Activated effector memory CD4-positive, alpha-beta T cell treated with anti-CD3 and anti-CD28 coated beads, Interleukin-2, amount 50 U/mL, for 16 hours (primary cell): ENCODE measurements around the gene SMARCAD1.
"Not testable (repeated sequence)": the region's sequence is repeated elsewhere in the genome, so short reads cannot be mapped to it uniquely, and the experiment has no call there.

Experiments used
- DNase-seq: peaks from one replicate; pipeline ENCODE4 v3.0.0-alpha.2; 2020

SMARCAD1 gene

DNA sequence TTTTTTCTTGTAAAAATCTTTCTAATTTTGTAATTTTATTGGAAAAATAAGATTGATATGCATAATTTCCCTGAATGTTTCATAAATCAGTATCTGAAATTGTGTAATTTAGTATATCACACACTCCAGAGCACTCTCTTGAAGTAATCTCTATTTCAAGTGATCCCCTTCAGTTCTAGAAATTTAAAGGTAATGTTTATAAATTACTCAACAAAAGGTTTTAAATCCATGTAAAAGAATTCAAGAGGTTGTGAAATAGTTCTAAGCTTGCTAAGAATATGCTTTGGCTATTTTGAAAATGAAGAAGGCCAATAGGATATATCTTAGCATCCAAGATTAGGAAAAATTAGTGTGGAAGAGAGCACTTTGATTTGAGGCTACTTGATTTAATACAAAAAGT, 28.2 kb downstream of the SMARCAD1 start:
- no peak for DNase-seq

DNA sequence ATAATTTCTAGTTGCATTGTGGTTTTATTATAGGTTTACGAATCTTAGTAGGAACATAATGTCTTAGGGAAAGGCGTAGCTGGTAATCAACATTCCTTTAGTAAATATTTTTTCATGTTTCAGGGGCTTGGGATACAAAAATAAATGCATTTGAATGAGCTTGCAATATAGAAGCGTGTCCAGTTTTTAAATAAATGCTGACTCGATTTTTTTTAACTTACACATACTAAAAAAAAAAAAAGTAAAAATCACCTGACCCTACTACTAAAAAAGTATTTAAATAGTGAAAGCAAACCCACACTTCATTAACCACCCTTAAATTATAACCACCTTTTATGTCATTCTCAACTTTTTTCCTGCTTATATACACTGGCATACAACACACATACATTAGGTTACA, 29.6 kb downstream of the SMARCAD1 start:
- no peak for DNase-seq

DNA sequence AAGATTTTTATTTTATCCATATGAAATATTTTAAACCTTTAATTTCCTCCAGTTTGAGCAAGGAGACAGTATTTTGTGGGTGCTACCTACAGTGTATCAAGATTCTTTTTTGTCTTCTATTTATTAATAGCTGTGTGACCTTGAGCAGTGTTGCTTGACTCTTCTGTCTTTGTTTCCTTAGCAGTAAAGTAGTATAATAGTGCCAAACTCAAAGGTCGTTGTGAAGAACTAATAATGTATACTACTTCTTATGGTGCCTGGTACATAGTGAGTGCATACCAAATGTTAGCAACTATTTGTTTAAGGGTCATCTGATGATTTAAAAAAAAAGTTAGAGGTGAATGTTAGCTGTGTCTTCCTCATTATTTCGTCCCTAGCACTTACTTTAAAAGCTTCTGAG, 30.5 kb downstream of the SMARCAD1 start:
- no peak for DNase-seq

DNA sequence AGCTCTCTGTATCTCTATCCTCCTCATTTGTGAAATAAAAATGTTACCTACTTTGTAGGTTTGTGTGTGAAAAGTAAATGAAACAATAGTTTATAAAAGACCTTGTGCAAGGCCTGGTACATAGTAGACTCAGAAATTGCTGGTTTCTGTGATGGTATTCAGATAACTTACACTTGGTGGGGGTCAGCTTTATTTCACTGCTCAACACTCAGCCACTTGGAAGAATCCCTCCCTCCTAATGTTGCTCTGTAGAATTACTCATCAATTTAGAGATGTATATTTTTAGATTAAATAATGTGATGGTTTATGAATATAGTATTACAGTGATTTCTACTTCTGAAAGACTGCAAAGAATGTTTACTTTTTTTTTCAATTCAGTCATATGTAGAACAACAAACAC, 32.7 kb downstream of the SMARCAD1 start:
- no peak for DNase-seq

DNA sequence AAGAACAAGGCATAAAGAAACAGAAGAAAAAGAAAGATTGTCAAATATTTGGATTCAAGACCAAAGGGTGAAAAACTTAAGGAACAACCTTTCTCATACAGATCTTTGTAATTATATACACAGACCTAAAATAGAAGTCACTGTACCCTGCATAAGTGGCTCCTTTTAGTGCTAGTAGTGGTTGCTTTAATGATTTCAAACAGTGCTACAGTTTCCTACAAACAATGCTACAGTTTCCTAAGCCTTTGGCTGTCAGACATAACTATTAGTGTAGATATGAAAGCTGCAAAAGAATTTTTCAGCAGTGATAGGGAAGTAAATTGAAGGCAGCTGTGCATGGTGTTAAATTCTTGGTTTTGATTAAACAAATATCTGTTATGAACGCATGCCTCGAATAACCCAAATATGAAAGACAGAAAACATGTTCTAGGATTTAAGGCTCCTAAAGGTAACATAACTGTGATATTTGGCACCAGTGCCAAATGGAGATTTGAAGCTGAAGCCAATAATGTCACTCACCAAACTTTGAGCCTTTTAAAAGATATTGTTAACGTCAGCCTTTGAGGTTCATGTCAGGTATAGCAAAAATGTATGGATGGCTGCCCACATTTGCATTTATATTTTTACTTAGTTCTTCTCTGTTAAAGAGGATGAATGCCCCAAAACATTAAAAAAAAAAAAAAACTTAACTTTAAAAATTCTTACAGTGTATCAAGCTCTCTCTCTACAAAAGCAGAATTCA, 36.6 kb downstream of the SMARCAD1 start:
- DNase-seq = no peak

DNA sequence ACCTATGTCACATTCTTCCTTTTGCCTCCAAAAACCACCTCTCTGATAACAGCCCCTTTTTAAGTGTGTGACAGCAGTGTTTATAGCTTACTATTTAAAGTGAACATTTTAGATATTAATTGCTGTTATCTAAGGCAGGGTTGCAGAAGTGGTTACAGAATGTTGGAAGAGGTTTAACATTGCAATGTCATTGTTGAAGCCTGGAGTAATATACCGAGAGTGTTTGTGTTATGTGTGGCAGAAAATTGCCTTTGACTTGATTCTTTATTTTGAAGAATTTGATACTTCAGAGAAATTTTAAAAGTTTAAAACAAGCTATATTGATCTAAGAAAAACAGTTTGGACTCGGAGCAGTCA, 37.1 kb downstream of the SMARCAD1 start:
- no peak for DNase-seq

DNA sequence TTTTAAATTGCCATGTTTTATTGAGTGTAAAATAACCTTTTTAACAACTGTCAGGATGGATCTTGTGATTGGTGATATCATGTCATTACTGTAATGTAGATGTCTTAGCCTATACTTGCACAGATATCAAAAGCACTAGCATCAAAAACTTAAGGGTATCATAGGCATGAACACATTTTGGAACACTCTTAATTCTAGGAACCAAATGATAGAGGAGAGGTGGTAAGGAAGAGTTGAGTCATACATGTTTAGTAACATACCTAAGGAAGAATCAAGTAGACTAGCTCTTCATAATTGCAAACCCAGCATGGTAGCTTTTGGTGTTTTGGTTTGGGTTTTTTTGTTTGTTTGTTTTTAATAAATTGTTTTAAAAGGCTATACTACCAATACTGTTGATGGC, 43.4 kb downstream of the SMARCAD1 start:
- DNase-seq = no peak

DNA sequence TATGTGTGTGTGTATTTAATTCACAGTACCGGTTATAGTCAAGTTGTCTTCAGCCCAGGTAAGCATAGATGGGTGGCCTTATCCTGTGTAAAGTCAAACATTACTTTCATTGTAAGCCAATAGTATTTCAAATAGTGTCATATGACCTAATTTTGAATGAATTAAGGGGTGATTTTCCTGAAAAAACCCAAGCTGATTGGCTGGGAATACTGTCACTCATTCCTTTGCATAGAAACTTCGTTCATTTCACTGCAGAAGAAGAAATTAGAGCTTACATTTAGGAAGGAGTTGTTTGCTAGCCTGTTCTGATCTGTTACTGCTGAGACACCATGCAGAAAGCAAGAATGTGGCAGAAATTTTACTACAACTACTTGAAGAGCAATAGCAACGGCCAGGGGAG, 45.4 kb downstream of the SMARCAD1 start:
- DNase-seq = no peak

DNA sequence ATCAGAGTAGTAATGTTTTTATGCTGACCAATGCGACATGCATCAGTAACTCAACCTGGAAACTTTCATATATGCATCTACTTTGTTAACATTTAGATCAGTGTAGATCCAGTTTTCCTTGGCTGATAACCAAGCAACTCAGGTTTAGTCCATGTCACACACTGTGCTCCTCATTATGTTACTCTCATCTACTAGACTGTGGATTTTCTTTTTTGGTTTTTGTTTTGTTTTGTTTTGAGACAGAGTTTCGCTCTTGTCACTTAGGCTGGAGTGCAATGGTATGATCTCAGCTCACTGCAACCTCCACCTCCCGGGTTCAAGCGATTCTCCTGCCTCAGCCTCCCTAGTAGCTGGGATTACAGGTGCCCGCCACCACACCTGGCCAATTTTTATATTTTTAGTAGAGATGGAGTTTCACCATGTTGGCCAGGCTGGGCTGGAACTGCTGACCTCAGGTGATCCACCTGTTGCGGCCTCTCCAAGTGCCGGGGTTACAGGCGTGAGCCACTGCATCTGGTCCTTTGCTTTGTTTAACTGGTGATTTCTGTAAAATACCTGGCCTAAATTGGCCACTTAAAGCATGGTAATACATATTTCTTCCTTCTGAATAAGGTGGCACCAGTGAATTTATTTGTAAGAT, 48.6 kb downstream of the SMARCAD1 start:
- DNase-seq = no peak

DNA sequence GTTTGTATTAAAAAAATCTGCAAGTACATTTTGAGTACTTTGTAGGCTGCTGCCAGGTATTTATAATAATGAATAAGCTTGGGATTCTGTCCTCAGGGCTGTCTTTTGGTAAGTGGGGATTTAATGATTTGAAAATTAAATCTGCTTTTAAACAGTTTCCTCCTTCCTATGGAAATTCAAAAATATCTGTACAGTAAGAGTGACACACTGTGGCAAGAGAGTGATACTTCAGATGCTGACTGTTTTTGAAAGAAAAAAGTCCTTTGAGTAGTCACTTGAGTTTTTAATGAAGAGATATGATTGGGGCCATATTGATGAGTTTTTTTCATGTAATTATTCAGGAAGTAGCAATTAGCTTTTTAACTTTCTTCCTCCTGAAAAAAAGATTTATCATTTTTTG, 49.2 kb downstream of the SMARCAD1 start:
- no peak for DNase-seq

DNA sequence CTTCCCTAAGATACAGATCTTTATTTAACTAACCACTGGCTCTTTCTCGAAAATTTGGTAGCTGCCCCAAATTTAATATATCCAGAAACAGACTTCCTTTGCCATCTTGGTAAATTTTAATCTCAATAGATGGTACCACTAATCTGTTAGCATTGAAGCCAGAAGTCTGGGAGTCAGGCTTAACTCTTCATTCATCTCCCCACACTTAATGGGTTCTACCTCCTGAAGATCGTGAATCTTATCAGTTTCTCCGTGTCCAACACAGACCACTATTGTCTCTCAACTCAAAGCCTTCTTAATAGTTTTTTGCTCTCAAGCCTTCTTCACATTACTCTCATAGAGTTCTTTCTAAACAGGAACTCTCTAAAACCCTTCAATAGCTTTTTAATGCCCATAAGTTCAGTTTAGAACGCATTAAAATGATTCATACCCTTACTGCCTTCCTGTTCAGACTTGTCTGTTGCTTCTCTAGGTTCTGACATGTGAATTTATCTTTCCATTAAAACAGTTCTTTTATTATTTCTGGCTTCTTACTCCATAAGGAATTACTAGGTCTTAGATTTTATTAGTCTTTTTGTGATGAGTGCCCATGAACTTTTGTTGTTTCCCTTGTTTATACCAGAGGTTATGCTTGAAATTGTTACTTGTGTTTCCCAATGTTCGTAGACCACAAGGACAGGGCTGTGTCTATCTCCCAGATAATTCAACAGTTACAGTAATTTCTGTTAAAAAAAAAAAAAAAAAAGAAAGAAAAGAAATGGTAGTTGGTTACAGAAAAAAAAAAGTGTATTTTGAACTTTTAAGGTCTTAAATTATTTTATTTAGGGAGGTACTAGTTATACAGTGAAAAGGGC, 54.7 kb downstream of the SMARCAD1 start:
- DNase-seq = no peak

DNA sequence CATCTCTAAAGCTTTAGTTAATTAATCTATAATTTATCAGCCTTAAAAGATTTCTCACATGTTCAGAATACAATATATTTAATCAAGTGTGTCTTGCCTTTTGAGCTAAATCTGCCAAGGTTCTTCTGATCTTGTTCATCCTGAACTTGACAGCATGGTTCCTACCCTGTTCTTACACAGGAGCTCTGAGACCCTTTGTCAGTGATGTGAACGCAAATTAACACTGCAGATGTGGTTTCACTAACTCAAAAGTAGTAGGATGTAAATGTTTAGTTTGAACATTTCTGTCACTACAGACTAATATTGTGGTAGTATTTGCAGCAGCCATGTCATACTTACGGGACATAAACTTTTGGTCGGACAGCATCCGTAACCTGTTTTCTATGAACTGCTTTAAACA, 59.4 kb downstream of the SMARCAD1 start:
- DNase-seq = no peak

DNA sequence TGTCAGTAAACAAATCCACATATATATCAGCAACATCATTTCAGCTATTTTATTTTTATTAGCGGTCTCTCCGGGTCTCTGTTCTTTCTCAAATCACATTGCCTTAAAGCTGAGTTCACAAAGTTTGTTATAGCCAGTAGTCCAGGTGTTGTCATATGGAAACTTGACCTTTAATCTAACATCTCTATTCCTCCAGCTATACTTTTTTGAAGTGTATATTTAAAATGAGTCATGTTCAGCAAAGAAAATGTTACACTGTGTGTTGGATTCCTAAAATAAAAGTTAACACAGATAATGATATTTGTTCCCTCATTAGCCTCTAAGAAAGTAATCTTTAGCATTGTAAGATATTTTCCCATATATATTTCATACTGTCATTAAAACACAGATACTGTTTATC, 63.6 kb downstream of the SMARCAD1 start:
- no peak for DNase-seq

DNA sequence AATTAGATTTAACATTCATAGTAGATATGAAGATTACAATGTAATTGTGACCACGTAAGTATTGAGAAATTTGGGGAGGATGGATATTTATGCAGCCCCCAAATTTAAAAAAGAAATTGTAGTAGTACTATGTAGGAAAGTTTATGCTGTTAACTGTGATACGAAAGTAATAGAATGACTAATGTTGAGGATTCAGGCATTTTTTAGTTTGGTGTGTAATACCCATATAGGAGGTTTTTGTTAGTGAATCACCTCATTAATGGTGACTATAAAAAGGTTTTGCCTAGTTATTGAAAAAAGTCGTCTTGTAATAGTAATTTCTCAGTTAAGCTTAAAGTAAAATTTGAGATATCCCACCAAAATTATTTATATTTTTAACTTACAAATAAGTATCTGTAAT, 67.2 kb downstream of the SMARCAD1 start:
- no peak for DNase-seq

DNA sequence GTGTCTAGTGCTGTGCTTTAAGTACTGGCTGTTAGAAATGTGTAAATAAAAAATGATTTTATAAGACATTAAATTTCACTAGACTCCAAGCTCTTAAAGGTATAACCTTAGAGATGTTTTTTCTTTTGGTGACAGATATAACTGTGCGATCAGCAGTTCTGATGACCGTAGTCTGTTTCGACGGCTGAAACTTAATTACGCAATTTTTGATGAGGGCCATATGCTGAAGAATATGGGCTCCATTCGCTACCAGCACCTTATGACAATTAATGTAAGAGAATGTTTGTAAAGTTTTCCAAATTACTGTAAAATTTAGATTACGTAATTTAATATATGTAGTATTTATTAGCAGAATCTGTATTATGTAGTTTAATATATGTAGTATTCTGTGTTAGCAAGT, 68.5 kb downstream of the SMARCAD1 start:
- no peak for DNase-seq

DNA sequence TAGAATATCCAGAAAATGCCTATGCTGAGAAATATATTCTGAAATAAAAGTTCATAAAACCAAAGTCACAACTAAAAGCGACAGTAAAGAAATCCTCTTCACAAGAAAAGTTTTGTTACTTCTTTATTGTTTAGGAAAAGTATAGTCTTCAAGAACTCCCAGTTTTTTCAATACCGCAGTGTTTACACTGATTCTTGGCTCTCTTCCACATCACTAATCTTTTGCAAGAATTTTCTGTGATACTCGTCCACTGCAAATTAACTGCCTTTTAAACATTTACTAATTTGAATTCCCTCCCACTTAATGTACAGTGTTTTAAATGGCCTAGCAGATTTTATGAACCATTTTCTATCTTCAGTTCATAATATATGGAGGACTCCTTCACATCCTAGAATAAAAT, 69.9 kb downstream of the SMARCAD1 start:
- DNase-seq = no peak

DNA sequence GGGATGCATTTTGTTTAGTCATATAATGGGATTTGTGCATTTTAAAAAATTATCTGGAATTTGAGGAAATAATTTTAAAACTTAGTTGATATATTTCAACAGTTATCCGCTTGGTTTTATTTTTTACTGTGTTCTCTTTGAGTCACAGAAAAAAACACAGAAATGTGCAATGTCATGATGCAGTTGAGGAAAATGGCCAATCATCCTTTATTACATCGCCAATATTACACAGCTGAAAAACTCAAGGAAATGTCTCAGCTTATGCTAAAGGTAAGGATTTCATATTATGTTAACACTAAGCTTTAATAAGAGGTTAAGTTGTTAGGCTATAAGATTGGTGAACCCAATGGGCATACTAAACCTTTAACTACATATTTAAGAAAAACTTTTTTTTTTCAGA, 71.1 kb downstream of the SMARCAD1 start:
- DNase-seq = no peak

DNA sequence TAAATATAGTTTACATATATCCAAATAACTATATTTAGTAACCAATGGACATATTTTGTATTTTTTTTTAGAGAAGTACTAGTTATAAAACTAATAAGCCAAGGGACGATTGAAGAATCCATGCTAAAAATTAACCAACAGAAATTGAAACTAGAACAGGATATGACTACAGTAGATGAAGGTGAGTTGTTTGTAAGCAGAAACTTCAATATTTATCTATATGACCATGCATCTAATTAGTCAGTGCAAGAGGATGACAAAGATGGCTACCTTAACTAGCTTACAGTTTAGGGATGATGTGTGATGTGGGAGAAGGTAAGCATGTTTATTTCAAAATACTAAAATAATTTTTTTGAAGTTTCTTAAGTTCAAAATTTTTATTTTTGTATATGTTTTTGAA, 77.2 kb downstream of the SMARCAD1 start:
- no peak for DNase-seq

DNA sequence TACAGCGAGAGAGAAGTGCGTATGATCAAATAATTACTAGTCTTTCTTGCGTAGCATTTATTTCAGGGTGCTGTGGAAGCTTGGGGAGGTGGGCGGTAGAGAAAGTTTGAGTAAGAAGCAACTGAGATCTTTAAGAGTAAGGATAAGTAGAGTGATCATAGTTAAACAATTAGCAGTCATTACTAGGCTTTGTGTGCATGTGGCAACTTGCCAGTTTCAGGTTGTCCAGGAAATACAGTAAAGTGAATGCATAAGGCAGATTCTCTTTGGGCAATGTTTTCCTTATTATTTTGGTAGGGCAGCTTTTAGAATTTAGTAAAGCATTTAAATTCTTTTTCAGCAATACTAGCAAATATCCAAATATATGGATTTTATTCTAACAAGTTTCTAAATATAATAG, 78.0 kb downstream of the SMARCAD1 start:
- DNase-seq = no peak

DNA sequence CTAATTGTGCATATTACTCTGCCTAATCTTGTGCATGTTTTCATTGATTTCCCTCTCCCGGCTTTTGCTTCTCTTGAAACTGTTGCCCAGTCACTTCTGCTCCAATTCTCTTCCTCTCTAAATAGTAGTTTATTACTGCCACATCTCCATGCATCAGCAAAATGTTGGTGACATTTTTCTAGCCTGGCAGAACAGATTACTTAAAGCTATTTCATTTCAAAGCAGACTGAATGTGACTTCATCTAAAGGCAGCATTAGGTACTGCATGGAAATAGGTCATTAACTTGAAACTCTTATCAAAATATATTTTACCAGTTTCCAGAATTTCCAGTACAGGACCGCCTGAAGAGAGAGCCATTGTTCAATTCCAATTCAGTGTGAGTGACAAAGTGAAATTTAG, 82.6 kb downstream of the SMARCAD1 start:
- DNase-seq = no peak

DNA sequence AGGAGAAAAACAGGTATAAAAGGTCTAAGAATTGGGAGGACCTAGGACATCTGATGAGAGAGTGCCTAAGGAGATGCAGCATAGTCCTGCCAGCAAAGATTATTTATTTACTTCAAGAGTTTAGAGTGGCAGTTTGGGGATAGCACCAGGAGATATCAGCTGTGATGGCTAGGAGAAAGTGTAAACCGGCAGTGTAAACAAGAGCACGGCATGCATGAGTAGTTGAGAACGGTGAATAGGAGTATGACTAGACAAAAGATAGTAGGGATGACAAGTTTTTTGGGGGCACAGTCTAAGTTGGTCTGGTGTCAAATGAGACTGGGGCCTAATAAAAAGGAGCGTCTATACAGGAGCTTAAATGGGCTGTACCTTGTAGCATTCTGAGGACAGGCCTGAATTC, 86.3 kb downstream of the SMARCAD1 start:
- DNase-seq = not testable (repeated sequence)

DNA sequence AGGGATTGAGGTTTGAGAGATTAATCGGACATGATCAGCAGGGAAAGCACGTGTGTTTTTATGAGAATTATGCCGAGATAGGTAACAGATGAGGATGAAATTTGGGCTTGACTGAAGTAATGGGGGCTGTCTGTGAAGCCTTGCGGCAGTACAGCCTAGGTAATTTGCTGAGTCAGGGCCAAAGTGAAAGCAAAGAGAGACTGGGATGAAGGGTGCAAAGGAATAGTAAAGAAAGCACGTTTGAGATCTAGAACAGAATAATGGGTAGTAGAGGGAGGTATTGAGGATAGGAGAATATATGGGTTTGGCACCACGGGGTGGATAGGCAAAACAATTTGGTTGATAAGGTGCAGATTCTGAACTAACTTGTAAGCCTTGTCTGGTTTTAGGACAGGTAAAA, 87.8 kb downstream of the SMARCAD1 start:
- not testable (repeated sequence) for DNase-seq

DNA sequence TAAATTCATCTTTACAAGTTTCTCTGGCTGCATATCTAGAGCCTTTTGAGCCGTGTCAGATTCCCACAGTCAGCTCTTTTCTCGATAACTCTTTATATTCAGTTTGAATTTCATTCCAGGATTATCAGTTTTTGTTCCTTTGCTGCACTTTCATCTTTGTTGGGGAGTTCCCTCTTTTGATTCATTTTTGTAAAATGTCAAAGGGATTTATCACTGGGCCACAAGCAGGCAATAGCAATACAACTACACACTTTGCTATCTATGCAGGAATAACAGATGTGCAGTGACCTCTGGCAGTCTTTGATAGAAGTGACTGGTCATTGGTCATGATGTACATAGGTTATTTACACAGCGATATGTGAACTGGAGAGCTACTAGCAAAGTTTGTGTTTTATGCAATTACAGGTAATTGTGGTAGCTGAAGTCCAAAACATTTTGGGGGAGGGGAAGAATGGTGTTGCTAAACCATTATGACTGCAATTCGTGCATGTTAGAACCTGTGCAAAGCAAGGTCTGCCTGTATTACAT, 91.1 kb downstream of the SMARCAD1 start:
- no peak for DNase-seq

DNA sequence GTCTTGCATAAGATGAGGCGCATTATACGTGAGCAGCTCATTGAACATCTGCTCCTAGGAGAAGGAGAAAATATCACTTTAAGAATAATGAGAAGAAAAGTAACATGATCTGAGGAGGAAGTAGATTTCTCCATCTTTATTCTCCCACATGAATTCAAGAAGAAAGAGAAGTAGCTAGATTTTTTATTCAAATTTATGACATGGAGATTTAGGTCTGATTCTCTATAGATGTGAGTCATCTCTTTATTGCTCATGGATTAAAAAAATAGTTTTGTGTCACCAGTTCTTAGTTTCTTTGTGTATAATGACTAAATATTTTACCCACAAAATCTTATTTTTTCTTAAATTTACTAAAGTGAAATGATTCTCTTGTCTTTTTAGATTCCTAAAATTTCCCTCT, 94.5 kb downstream of the SMARCAD1 start:
- DNase-seq = no peak
